Sigmoid colon (tissue), 4 donors: ENCODE measurements around the gene RFNG.

Source experiments
- EP300 ChIP-seq, 4 donors: sonication (generic); formaldehyde crosslinking; IDR thresholded peaks; one replicate each; pipeline ENCODE4 v1.6.1; 2017; ENCODE audit warnings: antibody characterized with exemption in 4 of 4
- POLR2A ChIP-seq, 2 donors: fragments of 450-650 bp; IDR thresholded peaks; one replicate each; pipeline ENCODE4 v1.6.1; 2016; ENCODE audit warnings: antibody characterized with exemption in 2 of 2, mild to moderate bottlenecking in 2 of 2, moderate library complexity in 2 of 2
- POLR2AphosphoS5 ChIP-seq, 4 donors: sonication (generic); formaldehyde crosslinking; IDR thresholded peaks; one replicate each; pipeline ENCODE4 v1.6.1; 2017; ENCODE audit warnings: antibody characterized with exemption in 4 of 4
- TF ChIP-seq, protein P1 (sequence below), 4 experiments: fragments of 450-650 bp in 3 of 4; fragments of 200-600 bp in 1 of 4; IDR thresholded peaks; one replicate each; pipeline ENCODE4 v1.5.1; 2016 to 2019; ENCODE audit warnings: antibody characterized with exemption in 4 of 4, mild to moderate bottlenecking in 3 of 4, moderate library complexity in 2 of 4

DNA sequence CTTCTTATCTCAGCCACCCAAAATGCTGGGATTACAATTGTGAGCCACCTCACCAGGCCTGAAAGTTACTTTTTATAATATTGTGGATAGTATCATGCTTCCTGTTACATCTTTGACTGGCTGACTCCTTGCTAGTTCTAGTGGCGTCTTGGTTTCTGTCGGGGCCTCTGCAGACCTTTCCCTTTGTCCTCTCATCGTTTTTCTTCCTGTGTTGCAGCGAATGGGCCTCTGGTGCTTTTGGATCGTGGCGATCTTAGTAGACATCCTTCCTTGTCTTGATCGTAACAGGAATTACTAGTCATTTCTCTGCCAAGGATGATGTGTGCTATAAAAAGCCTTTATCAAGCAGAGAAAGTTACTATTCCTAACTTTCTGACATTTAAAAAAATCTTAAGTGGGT lies 53.4 kb downstream of the RFNG start:
- TF ChIP-seq POLR2A (IDR thresholded peaks at IDR 0.05): no peak
- TF ChIP-seq, protein P1, sequence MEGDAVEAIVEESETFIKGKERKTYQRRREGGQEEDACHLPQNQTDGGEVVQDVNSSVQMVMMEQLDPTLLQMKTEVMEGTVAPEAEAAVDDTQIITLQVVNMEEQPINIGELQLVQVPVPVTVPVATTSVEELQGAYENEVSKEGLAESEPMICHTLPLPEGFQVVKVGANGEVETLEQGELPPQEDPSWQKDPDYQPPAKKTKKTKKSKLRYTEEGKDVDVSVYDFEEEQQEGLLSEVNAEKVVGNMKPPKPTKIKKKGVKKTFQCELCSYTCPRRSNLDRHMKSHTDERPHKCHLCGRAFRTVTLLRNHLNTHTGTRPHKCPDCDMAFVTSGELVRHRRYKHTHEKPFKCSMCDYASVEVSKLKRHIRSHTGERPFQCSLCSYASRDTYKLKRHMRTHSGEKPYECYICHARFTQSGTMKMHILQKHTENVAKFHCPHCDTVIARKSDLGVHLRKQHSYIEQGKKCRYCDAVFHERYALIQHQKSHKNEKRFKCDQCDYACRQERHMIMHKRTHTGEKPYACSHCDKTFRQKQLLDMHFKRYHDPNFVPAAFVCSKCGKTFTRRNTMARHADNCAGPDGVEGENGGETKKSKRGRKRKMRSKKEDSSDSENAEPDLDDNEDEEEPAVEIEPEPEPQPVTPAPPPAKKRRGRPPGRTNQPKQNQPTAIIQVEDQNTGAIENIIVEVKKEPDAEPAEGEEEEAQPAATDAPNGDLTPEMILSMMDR (IDR thresholded peaks at IDR 0.05): no peak
- TF ChIP-seq EP300 (IDR thresholded peaks at IDR 0.05): no peak
- TF ChIP-seq POLR2AphosphoS5 (IDR thresholded peaks at IDR 0.05): no peak
